NCI-H2227 (cell line): ENCODE data around the gene FYCO1.
"Not testable (repeated sequence)": the region's sequence is repeated elsewhere in the genome, so short reads cannot be mapped to it uniquely, and the experiment has no call there.

Experiments used
- DNase-seq: peaks from one replicate; lab custom pipeline; 2025; ENCODE audit not compliant: unreplicated experiment; lab: John Stamatoyannopoulos, UW

Gene FYCO1

GRCh38 chr3:46010519-46011113 lies 15.0 kb upstream of the FYCO1 start:
- DNase-seq, result no peak

DNA sequence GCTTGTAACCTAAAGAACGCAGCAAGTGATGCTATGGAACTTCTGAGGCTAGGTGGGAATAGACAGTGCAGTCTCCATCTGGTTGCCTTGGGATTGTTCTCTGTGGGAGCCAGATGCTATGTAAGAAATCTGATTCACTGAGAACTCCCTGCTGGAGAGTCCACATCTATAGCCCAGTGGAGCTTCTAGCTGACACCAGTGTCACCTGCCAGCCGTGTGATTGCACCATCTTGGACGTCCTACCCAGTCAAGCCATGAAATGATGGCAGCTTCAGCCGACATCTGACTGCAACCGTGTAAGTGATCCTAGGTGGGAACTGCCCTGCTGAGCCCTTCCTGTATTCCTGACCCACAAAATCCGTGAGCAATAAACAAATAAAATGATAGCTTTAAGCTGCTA lies 12.4 kb upstream of the FYCO1 start:
- no peak for DNase-seq

- no peak for DNase-seq
Measured at GRCh38 chr3:46007280-46007679, 11.7 kb upstream of the FYCO1 start.

- no peak for DNase-seq
Measured at GRCh38 chr3:46006238-46007032, 10.8 kb upstream of the FYCO1 start.

- DNase-seq, result not testable (repeated sequence)
Measured at GRCh38 chr3:46003706-46004105, 8.1 kb upstream of the FYCO1 start.

DNA sequence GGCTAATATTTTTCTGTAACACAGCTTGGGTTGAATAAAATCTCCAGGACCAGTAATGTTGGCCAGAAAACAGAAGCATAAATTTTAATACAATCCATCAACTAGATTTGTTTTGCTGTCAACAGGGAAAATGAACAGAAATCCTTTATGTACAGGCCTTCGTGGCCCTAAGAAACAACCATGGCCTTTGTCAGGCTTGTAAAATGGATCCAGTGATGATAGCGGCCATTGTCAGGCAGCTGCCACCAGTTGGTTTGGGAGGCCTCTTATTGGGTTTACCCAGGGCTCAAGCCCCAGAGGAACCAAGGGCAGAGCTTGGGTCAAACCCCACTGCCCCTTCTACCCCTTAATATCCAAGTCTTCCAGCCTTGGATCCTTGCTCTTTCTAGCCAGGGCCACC lies 5.6 kb upstream of the FYCO1 start:
- DNase-seq, result no peak

GRCh38 chr3:45997942-45998341 lies 2.3 kb upstream of the FYCO1 start:
- DNase-seq, result no peak

DNA sequence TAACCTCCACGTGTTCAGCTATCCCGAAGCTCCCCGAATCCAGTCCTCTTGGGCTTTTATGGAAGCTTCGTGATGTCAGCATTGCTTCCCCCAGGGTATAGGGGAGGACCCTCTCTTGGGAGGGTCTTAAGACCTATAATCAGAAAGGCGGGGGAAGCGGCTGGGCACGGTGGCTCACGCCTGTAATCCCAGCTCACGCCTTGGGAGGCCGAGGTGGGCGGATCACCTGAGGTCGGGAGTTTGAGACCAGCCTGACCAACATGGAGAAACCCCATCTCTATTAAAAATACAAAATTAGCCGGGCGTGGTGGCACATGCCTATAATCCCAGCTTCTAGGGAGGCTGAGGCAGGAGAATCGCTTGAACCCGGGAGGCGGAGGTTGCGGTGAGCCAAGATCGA lies 1.9 kb upstream of the FYCO1 start:
- DNase-seq, result not testable (repeated sequence)

DNA sequence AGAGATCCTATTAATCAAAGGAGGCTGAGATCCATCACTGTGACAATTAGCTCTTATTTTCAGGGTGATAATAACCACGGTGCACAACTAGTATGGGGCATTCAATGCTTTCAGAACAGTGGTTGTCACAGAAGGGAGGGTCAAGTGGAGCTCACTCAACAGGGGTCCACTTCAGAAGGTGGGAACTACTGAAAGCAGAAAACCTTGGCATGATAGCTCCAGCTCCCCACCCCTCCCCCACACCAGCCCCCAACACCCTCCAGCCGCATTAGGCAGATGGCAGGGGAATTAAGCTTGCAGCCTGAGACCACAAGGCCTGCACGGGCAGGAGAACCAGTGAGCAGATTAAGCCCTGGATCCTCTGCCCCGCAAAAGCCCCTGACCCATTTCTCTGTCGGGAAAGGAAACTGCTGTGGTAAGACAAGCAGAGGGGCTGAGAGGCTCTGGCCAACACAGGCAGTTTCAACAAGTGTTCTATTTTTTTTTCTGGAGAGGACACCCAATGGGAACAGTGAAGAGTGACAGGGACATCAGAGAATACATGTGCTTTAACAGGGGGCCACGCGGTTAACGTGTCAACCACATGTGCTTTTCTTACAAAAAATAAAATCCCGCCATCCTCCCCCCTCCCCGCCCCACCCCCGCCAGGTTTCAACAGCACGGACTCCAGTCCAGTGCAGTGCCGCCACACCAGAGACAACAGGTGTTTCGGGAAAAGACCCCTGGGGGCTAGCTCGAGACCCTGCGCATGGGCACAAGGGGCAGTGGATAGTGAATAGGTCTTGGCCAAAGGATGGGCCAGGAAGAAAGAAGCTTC lies 997 bp downstream of the FYCO1 start:
- peak; percentile 83 for DNase-seq

GRCh38 chr3:45993421-45994027 lies 2.1 kb downstream of the FYCO1 start:
- peak; percentile 0 for DNase-seq

GRCh38 chr3:45992821-45993221 lies 2.8 kb downstream of the FYCO1 start:
- no peak for DNase-seq

DNA sequence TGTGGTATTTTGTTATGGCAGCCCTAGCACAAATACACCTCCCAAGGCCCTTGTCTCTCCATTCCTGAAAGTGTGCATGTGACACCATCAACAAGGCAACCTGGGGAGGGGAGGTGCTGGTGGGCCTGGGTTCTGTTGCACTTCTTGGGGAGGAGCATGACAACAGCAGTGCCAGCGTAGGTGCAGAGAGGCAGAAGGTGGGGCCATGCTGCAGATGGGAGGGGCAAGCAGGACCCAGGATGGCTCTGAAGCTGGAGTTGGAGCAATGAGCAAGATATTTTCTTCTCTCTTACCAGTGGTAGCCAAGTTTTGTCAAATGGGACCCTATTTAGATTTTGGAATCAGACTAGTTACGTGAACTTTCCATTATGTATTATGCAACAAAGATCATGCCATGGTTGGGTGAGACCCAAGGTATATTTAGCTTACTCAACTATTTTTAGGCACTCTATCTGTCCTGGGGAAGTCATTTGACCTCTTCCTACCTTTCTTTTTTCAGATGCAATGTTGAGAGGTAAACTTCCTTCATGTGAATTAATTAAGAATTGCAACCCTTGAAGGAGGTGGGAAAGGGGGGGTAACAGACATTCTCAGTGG lies 3.4 kb downstream of the FYCO1 start:
- no peak for DNase-seq

DNA sequence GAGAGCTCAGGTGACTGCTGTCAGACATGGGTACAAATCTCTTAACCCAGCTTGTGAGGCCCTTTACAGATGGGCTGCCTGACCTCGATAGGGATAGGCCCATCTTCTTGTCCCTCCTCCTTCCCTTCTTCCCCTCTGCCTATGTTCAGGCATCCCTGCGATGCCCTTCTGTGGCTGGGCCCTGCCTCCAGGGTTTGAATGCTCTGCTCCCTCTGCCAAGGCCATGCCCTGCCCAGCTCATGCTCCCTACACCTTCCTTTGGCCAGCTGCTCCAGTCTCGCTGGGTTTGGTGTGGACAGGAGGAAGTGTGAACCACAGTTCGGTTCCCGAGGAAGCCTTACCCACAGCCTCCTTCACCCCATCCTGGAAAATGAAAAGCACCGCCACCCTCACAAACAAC lies 4.3 kb downstream of the FYCO1 start:
- no peak for DNase-seq

GRCh38 chr3:45990181-45990580 lies 5.4 kb downstream of the FYCO1 start:
- DNase-seq, result no peak

DNA sequence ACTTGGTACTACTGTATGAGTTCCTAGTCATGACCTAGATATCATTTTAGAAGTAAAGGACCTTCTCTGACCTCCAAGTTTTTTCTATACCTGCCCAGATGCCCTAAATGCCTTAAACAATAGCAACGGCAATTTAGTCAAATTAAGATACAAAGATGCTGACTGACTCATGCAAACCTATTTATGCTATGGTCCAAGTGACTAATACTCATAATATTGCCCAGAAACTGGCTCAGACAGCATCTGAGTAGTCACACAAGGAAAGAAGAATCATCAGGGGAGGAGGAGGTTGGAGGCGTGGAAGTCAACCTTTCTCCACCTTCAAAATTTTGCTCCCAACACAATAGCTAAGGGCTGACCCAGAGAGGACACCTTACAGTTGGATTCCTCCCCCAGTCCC lies 6.8 kb downstream of the FYCO1 start:
- DNase-seq, result no peak

- no peak for DNase-seq
Measured at GRCh38 chr3:45988362-45988761, 7.3 kb downstream of the FYCO1 start.

GRCh38 chr3:45987368-45988291 lies 8.0 kb downstream of the FYCO1 start:
- no peak for DNase-seq

- no peak for DNase-seq
Measured at GRCh38 chr3:45986303-45986982, 9.2 kb downstream of the FYCO1 start.

DNA sequence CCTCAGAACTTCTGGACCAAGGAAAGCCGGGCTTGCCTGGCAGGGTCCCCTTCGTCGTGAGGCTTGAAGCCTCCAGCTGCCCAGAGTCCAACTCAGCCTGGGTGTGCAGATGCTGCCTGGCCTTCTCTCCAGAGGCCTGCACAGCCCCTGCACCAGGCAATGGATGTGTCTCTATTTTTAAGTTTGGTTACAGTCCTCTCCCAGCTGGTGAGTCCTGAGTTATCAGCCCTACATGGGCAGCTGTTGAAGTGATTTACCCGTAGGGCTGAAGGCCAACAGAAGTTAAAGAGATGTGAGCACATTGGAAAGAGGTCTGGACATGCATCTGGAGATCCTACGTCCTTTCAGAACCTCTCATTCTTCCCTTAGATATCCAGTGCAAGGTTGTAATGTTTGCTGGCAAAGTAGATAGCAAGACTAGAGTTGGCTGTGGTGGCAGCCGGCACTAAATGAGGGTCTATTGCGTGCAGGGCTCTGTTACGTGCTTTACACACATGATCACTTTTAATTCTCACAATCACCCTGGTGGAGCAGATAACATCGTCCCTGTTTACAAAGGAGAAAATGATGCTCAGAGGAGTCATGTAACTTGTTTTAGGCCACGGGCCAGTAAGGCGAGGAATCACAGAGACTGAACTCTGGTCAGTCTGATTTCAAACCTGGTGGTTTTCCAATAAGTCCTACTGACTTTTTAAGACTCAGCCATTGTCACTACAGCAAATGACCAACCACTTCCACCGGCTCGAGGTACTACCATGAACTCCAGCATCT lies 9.9 kb downstream of the FYCO1 start:
- DNase-seq, result no peak
